HG03457 (cell line): ENCODE results near the gene INPP4B.
"Not testable (repeated sequence)": the region's sequence is repeated elsewhere in the genome, so short reads cannot be mapped to it uniquely, and the experiment has no call there.

Experiments used
- ATAC-seq: cut with Tn5 transposase; IDR thresholded peaks from one replicate; pipeline ENCODE4 v1.9.1; 2021; ENCODE audit warnings: moderate number of reproducible peaks; ENCODE audit not compliant: unreplicated experiment

The INPP4B gene

DNA sequence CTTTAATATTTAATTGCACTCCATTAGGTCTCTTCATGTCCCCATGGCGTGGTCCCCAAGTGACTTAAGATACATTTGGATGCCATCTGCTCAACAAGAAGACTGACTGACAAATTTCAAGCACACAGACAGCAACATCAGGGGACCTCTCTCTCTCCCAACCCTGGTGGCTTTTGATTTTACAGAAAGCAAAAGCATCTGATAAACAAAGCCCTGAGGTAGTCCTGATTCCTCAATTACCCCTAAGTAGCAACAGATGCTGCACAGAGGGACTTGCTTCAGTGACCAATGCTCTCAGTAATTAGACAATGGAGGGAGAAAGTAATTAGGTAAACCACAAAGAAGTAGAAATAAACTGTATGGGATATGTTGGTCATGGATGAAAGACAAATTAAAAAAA lies 426.4 kb downstream of the INPP4B start:
- ATAC-seq: no peak

DNA sequence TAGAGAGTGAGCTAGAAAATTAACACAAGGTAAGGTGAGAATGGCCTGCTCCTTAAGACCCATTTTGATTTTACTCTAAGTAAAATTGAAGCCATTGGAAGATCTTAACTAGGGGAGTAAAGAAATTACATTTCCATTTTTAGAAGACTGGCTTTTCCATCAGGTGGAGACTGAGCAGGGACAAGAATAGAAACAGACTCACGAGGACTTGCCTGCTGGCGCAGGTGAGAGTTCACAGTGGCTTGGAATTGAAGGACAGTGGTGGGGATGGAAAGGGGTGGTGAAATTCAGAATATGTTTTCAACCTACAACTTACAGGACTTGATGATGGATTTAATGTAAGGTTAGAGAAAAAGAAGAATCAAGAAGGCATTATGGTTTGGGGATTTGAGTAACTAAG lies 427.4 kb downstream of the INPP4B start:
- ATAC-seq: no peak

DNA sequence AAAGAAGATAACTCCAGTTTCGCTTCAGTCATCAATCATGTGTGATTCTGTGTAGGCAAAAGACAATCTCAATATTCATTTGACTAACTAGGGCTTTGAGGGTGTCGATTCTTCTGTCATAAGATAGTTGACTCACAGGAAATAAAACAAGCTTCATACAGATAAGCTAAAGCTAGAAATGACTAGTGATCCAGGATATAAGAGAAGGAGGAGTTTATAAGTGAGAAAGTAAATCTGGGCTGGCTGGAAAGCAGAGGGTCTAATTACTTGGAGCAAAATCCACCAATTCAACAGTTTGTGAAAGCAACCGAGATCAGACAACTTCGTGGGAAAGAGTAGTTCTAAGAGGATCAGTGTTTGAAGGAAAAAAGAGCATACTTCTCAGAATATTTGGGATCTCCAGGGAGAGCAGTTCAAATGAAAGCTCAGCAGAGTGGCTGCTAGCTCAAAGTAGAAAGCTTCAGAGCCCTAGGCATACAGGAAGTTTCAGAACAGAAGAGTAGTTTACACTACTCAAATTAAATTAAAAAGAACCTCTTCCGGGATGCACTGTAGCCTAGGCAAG lies 429.3 kb downstream of the INPP4B start:
- no peak for ATAC-seq

DNA sequence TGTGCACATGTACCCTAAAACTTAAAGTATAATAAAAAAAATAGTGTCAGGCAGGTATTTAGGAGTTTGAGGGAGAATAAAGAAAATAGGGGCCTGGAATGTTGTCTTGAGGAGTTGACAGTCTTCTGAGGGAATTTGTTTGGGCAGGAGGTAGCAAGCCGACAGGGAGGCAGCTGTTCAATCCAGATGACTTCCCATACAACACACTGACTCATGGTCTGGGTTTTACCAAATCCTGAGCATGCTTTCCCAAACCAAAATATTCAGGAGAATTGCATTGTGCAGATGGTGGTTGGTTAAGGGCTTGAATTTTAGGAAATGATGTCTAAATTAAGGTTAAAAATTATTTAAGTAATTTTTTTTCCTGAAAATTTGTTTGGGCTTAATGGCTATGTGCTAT lies 430.0 kb downstream of the INPP4B start:
- no peak for ATAC-seq

DNA sequence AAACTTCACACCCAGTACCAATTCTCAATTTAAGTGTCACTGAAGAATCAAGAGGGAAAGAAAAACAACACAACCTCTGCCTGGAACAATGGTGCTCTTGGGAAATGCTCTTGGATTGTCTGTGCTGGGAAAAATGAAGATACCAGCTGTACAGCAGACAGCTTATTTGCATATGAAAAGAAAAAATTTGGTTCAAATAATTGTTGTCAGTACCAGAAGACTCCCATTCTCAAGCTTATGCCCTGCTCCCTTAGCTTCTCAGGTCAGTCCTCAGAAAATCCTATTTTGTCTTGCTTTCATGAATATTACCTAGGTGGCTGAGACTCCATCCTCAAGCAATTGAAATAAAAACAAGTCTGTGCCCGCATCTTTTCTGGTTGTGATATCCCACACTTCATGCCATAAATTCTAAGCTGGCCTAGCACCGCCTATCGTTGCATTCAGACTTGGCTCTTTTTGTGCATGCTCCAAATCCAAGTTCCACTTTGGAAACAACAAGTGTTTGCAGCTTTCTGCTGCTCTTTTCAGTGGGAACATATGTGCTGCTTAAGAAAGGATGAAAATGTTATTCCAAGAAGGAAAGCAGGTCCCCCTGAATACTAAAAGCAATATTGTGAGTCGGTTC lies 431.6 kb downstream of the INPP4B start:
- no peak for ATAC-seq

DNA sequence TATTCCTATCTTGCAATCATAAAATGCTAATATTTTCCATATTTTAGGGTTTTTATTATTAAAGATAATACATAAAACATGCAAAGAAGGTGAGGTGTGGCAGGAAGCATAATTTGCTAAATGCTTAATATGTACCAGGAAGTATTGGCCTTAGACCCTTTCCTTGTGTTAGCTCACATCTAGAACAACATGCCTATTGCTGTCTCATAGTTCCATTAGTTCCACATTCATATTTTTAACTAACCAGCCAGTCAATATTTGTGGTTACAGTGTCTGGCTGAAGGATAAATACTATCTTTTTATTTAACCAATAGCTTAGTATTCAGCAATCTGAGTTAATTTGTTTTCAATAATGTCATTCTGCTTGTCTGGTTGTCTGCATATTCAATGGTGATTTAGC lies 432.6 kb downstream of the INPP4B start:
- no peak for ATAC-seq

DNA sequence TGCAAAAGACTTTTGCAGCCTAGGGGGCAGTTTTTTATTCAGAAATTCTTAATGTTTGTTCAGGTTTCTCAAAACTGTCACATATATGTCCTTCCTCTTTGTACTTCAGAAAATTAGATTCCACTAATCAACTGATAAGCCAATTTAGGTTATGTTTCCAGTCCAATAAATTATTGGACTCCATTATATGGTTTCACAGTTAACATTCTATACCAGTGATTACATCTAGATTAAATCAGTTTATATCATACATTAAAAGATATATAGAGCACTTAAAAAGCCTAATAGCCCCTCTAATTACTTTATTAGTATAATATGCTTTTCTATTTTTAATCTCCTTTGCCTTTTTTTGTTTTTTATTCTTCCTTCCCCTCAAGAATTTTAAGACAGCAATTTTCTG lies 434.1 kb downstream of the INPP4B start:
- ATAC-seq: no peak

DNA sequence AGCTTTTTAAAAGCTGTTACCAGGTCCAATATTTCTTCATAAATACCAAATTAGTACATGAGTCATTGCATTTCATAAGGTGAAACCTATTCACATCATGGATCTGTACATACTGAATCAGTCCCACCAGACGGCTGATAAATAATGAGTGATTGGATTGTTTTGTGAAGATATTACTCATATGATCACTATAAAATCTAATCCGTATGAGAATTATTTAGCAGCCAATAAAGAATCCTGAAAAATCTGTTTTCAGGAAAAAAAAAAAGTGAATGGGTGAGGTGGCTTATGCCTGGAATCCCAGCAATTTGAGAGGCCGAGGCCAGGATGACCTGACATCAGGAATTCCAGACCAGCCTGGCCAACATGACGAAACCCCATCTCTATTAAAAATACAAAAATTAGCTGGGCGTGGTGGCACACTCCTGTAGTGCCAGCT lies 438.1 kb downstream of the INPP4B start:
- no peak for ATAC-seq

DNA sequence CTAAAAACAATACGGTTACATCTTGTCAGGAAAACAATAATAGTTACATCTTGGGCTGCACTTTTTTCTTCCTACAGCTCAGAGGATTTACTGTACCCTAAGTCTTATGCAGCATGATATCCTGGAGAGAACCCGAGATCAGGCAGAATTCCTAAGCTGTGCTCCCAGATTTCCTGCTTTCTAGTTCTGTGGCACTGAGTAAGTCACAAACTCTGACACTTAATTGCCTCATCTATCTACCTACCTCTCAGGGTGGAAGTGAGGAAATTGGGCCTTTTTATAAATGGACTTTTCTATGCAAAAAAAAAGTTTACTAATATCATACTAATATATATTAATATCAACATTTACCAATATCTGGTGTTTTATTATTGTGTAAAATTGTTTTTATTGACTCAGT lies 438.5 kb downstream of the INPP4B start:
- no peak for ATAC-seq

DNA sequence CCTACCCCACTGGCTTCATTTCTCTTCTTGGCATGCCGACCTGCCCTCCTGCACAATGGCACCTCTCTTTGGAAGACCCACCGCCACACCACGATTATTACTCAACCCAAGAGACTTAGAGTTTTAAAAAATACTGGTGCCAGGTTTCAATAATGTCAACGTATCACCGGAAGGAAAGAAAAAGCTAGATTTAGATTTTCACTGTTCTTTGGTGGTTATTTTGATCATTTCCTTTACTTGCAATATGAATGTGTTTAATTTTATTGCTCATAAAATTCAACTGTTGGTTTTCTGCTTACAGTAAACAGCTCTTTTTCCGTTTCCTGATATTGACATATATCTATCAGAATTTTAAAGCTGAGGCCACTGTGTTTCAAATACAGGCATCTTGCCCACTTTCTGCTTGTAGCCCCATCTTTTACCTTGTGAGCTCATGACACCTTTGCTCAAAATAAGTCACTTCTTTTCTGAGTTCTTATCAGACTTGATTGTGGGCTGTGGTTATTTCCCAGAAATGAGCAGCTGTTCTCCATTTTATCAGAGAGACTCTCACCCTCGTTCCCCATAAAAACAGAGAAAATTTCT lies 439.1 kb downstream of the INPP4B start:
- no peak for ATAC-seq

DNA sequence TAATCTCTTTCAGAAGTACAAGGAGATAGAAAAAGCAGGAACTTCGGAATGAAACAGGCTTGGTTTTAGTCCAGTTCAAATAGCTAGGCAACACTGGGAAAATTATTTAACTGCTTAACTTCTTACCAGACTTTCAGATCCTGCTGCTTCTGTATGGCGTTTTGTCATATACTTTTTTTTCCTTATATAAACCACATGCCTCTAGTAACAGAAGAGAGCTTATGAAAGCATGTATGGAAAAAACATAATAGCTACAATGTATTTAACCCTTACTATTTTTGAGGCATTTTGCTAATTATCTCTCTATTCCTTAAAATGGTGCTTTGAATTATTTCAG lies 439.6 kb downstream of the INPP4B start:
- ATAC-seq: no peak

DNA sequence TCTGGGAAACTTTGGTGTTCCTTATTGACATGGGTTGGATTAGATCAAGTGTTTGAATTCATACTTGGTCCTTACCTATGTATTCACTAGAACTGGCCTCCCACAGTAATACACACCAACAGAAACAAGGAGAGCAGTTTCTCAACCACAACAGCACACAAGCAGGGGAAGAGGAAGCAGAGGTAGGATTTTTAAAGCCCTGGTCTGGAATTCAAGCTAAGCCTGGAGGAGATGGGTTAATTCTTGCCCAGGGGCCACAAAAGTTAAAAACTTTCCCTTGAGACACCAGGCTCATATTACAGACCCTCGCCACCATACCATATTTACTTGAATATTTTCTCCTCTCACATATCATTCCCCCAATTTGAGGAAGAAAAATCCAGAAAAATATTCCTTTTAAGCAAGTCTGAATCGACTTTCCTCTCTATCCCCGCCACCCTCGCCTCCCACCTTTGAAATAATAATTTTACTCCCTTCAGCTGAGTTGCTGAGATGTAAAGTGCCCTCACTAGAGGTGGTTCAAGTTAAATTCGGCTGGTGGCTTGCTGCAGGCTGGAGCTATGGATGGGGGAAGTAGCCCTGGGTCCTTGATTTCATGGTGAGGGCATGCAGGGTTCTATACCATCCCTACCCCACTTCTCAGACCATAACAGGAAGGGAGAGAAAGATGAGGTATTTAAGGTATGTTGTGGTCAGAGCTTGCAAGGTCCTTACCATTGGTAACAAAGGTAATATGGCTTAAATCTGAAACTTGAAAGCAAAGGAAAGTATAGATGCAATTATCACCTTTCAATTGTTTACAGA lies 440.2 kb downstream of the INPP4B start:
- peak; percentile 19 for ATAC-seq

DNA sequence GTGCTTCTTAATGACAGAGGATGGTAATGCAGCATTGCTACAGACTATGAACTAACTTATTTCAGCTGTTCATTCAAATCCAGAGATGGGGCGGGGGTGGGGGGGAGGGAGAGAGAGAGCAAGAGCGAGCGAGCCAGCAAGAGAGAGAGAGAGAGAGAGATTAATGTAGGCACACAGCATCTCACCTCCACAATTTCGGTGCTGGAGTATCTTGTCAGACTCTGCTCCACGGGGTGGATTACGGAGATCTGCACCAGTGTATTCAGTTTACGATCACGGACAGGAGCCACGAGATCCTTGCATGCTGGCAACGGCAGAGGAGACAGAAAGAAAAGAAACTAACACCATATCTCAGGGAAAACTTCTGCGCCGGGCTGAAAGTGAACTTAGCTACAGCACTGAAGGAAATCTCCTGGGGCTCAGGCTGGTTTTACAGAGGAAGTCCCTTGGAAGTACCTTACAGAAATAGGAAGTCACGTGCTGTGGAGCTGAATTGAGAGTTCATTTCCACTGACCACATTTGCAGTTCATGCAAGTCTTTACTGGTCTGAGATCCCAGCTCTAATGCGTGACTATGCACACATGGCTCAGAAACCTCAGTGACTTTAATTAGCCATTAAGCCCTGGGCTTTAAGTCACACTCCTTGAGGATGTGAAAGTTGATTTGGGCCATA lies 440.9 kb downstream of the INPP4B start:
- ATAC-seq: peak; percentile 70

DNA sequence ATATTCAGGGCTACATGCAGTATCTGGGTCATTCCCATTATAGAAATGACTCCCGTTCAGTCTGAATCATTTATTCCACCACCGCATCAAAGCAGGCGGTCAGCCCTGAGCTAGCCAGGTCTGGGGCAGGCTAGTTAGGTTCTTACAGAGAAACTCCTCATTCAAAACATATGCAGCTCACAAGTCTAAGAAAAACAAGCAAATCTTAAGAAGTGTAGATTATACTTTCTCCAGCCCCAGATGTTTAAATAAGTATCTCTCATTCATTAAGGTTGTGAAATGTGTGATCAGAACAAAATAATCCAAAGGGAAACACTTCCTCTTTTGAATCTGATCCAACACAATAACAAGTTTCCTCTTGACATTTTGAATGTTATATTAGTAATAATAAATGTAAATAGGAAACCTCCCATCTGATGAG lies 441.9 kb downstream of the INPP4B start:
- no peak for ATAC-seq

DNA sequence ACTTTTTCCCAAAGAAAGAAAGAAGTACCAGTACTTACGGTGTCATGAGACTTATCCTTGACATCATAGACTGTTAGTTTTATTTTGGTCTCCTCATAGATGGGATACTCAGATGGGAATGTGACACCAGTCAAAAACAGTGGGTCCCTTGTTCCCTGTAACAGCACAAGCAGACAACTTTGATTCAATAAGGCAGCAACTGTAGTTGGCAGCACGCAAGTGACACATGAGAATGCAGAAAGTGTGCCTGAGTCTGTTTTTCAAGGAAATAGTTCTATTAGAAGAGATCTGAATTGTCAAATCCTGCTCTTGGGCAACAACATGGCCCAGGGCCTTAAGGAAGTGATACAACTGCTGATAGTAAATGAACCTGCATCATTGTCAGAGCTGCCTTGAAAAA lies 443.2 kb downstream of the INPP4B start:
- no peak for ATAC-seq

DNA sequence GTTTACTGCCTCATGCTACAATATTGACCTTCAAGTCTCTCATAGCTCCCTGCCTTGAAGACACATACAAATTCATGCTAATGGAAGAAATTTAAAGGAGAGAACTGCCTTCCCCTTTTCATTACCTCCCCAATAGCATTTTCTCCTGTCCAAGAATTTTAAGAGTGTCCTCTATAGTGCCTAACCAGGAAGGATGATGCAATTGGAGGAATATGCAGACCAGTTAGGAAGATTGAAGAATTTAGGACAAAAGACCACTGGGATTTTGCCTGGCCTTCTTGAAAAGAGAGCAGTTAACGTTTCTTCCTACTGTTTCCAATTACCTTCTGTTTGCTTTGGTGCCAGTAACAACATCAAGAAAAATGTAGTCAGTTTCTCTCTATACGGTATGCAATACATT lies 443.9 kb downstream of the INPP4B start:
- ATAC-seq: no peak

DNA sequence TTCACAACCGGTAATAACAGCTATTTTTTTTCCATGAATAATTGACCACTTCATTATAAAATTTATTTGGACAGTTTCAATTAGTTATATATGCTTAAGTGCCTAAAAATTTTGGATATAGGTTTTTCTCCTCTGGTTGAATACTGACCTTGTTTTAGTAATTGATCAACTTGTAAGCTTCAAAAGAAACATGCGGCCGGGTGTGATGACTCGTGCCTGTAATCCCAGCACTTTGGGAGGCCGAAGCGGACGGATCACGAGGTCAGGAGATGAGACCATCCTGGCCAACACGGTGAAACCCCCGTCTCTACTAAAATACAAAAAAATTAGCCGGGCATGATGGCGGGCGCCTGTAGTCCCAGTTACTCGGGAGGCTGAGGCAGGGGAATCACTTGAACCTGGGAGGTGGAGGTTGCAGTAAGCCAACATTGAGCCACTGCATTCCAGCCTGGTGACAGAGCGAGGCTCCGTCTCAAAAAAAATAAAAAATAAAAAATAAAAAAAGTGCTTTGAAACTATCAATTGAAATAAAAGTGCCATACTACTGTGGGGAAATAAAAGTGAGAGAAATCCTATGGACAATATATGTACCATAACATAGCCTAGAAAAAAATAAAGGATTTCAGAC lies 448.6 kb downstream of the INPP4B start:
- ATAC-seq: not testable (repeated sequence)

DNA sequence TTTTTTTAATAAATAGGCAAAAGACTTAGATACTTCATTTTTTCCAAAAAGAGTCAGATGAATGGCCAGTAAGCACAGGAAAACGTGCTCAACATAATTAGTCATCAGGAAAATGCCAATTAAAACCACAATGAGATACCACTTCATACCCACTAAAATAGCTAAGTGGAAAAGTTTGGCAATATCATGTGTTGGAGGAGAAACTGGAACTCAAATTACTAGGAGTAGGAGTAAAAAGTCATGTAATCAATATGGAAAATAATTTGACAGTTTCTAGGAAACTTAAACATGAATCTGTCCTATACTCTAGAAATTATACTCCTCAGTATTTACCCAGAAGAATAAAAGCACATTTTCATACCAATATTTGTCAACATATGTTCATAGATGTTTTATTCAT lies 449.8 kb downstream of the INPP4B start:
- no peak for ATAC-seq

DNA sequence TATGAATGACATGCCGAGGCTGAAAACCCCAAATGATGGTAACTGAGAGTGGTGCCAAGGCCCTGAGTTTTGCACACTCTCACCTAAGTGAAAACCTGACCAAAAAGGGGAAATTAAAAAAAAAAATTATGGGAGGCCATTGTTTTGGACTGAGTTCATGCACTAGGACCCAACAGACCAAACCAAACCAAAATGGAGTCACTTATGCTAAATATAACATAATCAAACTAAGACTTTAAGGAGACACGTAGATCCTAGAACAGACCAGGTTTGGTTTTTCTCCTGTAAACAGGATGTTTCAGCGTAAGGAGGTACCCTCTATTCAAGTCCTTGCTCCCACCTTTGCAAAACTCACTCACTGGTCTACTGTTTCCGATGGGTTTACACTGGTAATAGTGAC lies 453.0 kb downstream of the INPP4B start:
- no peak for ATAC-seq

DNA sequence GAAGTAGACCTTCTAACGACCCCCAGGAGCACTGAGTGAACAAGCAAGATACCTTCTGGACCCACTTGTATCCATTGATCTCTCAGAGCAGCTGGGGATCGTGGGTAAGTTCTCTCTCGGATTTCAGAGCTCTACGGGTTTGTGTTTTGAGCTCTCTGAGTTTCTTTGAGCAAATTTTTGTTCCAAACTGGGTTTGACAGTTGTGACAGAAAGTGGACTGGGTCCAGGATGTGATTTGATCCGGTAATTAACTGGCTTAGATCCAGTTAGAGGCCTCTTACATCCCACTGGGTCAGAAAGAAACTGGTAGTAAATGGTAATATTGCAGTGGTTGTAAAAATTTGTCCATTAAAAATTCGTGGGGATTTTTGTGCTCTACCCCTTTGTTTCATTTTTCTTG lies 459.2 kb downstream of the INPP4B start:
- ATAC-seq: no peak

DNA sequence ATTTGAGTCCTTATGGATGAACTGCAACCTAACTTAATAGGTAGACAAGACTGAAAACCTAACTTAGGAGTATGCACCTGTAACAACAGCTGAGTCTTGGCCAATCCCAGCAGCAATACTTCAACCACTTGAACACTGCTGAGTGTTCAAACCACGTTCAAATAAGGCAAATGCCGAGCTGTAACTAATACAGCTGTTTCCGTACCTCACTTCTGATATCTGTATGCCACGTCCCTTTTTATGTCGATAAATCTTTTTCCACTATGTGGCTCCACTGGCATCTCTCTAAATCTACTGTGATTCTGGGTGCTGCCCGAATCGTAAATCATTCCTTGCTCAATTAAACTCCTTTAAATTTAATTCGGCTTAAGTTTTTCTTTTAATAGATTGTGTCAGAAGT lies 459.7 kb downstream of the INPP4B start:
- ATAC-seq: no peak
